ENCODE results near the gene KL.

KL gene

GRCh38 chr13:33090755-33091414 lies 74.7 kb downstream of the KL start:
- TF ChIP-seq POLR2A (IDR thresholded peaks at IDR 0.05; ENCODE audit: low read depth, low read length), result no peak
- DNase-seq (ENCODE audit: insufficient read length, low spot score) (no peak), FAIRE-seq (no peak)

- FAIRE-seq (no peak), DNase-seq (ENCODE audit: insufficient read length, low spot score) (no peak)
- no peak for TF ChIP-seq POLR2A (IDR thresholded peaks at IDR 0.05; ENCODE audit: low read depth, low read length)
These were observed 75.2 kb downstream of the KL start for GRCh38 chr13:33091415-33091774.

- no peak for FAIRE-seq
- no peak for TF ChIP-seq POLR2A (IDR thresholded peaks at IDR 0.05; ENCODE audit: low read depth, low read length)
- no peak for DNase-seq (ENCODE audit: insufficient read length, low spot score)
These were observed 76.1 kb downstream of the KL start for GRCh38 chr13:33092073-33092987.

GRCh38 chr13:33096886-33097605 lies 80.8 kb downstream of the KL start:
- FAIRE-seq (no peak), DNase-seq (ENCODE audit: insufficient read length, low spot score) (no peak)
- TF ChIP-seq POLR2A (IDR thresholded peaks at IDR 0.05; ENCODE audit: low read depth, low read length), result no peak

GRCh38 chr13:33099860-33100259 lies 83.6 kb downstream of the KL start:
- TF ChIP-seq POLR2A (IDR thresholded peaks at IDR 0.05; ENCODE audit: low read depth, low read length), result no peak
- FAIRE-seq, result no peak
- DNase-seq (ENCODE audit: insufficient read length, low spot score), result no peak

GRCh38 chr13:33100886-33101285 lies 84.7 kb downstream of the KL start:
- FAIRE-seq (no peak), DNase-seq (ENCODE audit: insufficient read length, low spot score) (no peak)
- no peak for TF ChIP-seq POLR2A (IDR thresholded peaks at IDR 0.05; ENCODE audit: low read depth, low read length)

GRCh38 chr13:33101835-33102234 lies 85.6 kb downstream of the KL start:
- DNase-seq (ENCODE audit: insufficient read length, low spot score) (no peak), FAIRE-seq (no peak)
- TF ChIP-seq POLR2A (IDR thresholded peaks at IDR 0.05; ENCODE audit: low read depth, low read length), result no peak

- TF ChIP-seq POLR2A (IDR thresholded peaks at IDR 0.05; ENCODE audit: low read depth, low read length), result no peak
- DNase-seq (ENCODE audit: insufficient read length, low spot score) (no peak), FAIRE-seq (no peak)
These were observed 87.2 kb downstream of the KL start for GRCh38 chr13:33103457-33103856.

- FAIRE-seq, result no peak
- no peak for TF ChIP-seq POLR2A (IDR thresholded peaks at IDR 0.05; ENCODE audit: low read depth, low read length)
- no peak for DNase-seq (ENCODE audit: insufficient read length, low spot score)
These were observed 89.3 kb downstream of the KL start for GRCh38 chr13:33105387-33106005.

- FAIRE-seq, result no peak
- no peak for DNase-seq (ENCODE audit: insufficient read length, low spot score)
- TF ChIP-seq POLR2A (IDR thresholded peaks at IDR 0.05; ENCODE audit: low read depth, low read length), result no peak
These were observed 90.6 kb downstream of the KL start for GRCh38 chr13:33106656-33107360.

GRCh38 chr13:33107361-33107760 lies 91.1 kb downstream of the KL start:
- DNase-seq (ENCODE audit: insufficient read length, low spot score), result no peak
- no peak for TF ChIP-seq POLR2A (IDR thresholded peaks at IDR 0.05; ENCODE audit: low read depth, low read length)
- no peak for FAIRE-seq

GRCh38 chr13:33108620-33109019 lies 92.4 kb downstream of the KL start:
- no peak for FAIRE-seq
- no peak for DNase-seq (ENCODE audit: insufficient read length, low spot score)
- TF ChIP-seq POLR2A (IDR thresholded peaks at IDR 0.05; ENCODE audit: low read depth, low read length), result no peak

GRCh38 chr13:33109271-33109697 lies 93.1 kb downstream of the KL start:
- FAIRE-seq, result no peak
- no peak for TF ChIP-seq POLR2A (IDR thresholded peaks at IDR 0.05; ENCODE audit: low read depth, low read length)
- DNase-seq (ENCODE audit: insufficient read length, low spot score), result no peak

All from H54 (cell line).